Globus pallidus (tissue), 1 donor: ENCODE measurements around the gene MBIP.

Experiments used
- DNase-seq: peaks from one replicate; pipeline ENCODE4 v3.0.0-alpha.2; 2015; ENCODE audit warnings: low spot score

MBIP gene

GRCh38 chr14:36264107-36264506 is 56.3 kb downstream of the MBIP start:
- DNase-seq, result no peak

GRCh38 chr14:36260970-36261640 is 59.3 kb downstream of the MBIP start:
- DNase-seq, result no peak

GRCh38 chr14:36258241-36258640 is 62.2 kb downstream of the MBIP start:
- DNase-seq, result no peak

GRCh38 chr14:36256126-36256801 is 64.2 kb downstream of the MBIP start:
- no peak for DNase-seq

- DNase-seq, result no peak
These were observed 66.3 kb downstream of the MBIP start for GRCh38 chr14:36254020-36254624.
